ENCODE measurements around the gene ARHGEF7. TPM values are rescaled to one million over a fixed set of nuclear protein-coding genes. Genes with fewer than 3 reads are reported as not detected.

ARHGEF7 gene
- total RNA-seq, 1 donor from 2014 or later = 104 TPM

DNA sequence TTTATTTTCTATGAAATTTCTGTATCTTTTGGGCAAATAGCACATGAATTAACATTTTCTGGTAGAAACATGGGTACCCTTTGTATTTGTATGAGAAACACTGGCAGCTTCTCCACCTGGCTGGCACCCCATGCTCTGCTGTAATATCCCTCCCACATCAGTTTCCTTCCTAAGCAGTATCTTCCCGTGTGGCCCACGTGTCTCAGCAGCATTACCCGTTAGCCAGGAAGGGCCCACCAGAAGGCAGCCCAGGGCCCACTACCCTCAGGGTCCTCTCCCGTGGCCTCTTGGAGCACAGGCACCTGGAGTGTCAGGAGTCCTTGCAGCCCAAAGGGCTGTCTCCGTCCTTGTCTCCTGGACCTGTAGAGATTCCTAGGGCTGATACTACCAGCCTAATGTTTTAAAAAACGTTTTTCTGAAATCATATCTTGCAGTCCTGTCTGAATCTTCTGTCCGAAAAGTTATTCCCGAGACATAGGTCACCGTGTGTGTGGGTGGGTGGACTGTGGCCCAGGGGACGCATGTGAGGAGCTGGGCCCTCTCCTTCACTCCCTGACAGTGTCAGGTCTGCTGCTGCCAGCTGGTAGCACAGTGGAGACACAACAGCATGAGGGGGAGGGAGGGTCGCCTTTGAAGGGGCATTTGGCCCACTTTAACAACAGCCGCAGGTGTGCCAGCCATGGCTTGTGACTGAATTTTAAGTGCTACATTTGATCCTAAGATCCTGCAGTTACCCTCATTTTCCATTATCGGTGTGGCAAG, 183.3 kb downstream of the ARHGEF7 start:
- no peak for DNase-seq (ENCODE audit: low spot score)

DNA sequence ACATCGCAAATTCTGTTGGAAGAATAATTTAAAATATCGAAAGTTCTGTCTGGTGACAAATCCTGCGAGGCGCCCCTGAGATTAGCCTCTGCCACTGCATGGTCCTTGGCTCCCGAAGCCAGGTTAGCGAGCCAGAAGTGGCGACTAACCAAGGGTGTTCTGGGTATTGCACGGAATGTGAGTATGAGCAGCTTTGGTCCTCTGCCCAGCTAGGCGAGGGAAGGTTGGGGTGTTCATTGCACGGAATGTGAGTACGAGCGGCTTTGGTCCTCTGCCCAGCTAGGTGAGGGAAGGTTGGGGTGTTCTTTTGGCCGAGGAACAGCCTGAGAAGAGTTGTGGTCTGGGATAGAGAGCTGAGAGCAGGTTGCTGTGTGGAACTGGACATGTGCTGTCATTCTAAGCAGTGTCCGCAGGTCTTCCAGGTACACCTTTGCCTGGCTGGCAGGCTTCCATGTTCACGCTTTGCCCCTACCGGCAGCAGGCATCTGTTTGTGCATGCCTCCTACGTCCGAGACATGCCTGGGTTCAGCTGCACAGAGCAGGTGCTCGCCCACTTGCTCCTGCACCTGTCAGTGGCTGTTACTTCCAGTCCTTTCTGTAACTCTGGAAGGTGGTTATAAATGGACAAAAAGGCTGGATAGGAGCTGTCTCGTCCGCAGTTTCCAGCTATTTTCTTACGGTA, 187.1 kb downstream of the ARHGEF7 start:
- DNase-seq (ENCODE audit: low spot score) = peak; percentile 70

DNA sequence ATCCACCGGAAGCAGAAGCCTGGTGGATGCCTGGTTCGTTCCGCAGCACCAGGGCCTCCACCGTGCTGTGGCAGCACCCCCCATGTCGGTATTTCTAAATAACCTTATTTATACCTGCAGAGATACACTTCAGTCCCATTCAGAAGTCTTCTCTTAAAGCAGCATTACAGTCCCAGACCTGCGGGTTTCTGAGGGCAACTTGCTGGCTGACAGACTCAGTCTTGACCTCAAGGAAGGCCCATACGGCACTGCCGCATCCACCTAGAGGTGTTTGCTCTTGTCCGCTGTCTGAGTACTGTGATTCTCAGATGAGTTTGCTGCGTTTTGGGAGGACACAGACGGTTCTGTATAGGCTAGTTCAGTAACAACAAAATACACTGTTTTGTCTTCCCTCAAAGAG, 188.4 kb downstream of the ARHGEF7 start:
- DNase-seq (ENCODE audit: low spot score) = no peak

DNA sequence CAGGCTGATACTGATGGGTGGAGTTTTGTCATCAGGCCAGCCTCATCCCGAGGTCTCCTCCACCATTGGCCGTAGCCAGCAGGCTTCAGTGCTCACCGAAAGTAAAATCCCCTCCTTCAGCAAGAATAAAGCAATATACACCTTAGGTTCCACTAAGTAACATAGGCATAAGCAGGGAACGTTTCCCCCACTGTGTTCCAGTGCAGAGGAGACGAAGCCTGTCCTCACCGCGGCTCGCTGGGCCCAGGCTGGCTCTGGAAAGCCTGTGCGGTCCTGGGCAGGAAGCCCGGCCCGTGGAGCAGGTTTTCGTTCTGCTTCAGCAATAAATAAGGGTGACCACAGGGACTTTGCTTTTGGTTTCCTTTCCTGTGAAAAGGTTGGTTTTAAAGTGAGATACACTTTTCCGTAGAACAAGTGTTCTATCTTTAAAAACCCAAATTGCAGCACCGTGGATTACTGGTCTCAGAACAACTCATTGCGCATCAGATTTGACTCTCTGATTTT, 189.0 kb downstream of the ARHGEF7 start:
- no peak for DNase-seq (ENCODE audit: low spot score)

DNA sequence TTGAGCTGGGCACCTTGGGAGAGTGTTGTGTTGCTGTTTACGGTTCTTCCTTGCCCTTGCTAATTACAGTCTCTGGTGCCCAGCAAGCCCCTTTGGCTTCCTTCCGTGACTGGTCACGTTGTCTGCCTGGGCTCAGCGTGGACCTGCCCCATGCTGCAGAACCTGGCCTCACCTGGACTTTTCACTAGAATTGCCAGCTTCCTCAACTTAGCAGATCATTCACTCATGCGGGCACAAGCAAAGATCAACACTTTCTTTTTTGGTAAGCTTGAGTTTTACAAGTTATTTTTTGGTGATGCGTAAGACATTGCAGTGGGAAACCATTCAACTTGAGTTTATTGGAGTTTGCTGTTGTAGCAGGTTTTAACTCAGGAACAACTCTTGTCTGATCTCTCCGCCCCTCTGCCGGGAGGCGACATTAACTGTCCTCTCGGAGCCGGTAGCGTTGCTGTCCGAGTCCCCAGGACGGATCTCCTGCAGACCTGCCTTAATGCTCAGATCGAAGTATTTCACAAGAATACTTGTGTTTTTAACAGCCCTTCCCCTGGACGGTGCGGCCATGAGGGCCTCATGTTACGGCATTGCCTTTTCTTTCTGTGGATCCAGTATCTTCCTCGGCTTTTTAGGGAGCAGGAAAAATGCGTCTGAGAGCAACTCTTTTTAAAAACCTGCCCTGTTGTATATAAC, 189.6 kb downstream of the ARHGEF7 start:
- no peak for DNase-seq (ENCODE audit: low spot score)

DNA sequence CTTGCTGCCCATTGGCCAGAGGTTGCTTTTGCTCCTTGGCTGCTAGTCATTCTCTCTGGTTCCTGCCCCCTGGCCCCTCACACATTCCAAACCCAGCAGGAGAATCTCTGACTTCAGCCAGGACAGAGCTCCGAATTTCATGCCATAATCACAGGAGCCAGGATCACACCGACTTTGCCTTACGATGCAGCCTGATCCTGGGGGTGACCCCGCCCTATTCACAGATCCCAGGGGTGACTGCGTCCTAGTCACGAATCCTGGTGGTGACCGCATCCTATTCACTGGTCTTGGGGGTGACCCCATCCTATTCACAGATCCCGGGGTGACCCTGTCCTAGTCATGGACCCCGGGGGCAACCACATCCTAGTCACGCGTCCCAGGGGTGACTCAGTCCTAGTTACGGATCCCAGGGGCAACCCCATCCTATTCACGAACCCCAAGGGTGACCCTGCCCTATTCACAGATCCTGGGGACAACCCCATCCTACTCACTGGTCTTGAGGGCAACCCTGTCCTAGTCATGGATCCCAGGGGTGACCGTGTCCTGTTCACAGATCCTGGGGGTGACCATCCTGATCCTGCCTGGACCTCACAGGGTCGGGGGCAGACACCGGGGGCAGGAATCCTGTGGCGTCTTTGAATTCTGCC, 198.0 kb downstream of the ARHGEF7 start:
- no peak for DNase-seq (ENCODE audit: low spot score)

DNA sequence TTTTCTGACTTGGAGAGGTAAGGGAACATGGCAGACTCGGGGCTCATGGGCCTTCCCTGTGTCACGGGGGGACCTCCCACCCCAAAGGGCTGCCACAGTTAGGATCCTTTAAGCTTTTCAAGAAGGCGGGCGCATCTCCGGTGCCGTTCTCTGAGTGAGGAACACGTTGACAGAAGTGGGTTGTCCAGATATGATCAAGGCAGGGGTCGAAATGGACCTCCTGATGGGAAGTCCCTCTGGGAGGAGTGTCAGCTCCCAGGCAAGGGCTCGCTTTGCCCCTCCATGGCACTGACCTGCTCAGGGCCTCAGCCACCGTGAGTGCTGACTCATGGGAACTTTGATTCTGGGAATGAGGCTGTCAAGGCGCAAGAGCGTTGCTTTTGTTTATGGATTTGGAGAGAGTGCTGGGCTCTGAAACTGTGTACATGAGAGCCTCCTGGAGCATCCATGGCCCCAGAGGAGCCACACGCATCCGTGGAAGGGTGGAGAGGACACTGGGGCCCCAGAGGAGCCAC, 198.9 kb downstream of the ARHGEF7 start:
- no peak for DNase-seq (ENCODE audit: low spot score)

DNA sequence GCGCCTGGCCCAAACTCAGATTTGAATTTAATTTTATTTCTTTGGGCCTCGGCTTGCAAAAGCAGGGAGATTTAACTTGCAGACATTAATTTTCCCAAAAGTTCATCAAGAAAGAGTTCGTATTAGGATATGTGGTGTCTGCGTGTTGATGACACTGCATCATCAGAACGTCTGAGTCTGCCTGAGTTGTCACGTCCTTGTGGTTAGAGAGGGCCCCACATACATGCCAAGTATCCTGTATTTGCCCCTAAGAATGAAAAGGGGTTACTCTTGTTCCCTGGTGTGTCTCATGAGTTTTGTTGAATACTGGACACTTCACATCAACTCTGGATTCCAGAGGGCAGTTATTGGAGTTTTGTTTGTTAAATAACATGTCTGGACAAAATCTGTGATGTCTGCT, 199.7 kb downstream of the ARHGEF7 start:
- DNase-seq (ENCODE audit: low spot score) = no peak

DNA sequence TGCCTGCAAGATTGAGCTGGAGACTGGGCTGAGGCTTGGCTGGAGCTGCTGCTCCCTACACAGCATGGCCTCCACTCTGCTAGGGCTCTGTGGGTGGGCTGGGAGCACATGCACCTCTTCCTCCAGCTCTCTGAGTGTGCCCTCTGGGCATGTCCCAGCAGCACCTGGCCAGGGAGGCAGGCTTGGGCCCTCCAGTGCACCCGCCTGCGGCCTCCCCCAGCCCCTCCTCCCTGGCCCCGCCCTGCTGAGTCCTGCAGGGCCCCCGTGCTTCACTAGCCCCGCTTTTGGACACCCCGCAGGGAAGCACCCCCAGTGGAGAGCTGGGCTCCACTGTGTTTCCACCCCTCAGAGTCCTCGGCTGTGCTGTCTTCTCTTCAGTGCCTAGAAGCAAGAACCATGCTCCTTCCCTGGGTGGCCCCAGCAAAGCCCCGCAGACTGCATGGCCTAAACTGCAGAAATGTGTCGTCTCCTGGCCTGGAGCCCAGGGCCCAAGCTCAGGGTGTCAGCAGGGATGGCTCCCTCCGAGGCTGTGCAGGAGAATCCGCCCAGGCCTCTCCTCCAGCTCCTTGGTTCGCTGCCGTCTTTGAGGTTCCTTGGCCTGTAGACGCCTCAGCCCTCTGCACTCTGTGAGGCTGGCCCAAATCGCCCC, 200.4 kb downstream of the ARHGEF7 start:
- DNase-seq (ENCODE audit: low spot score) = peak; percentile 35

DNA sequence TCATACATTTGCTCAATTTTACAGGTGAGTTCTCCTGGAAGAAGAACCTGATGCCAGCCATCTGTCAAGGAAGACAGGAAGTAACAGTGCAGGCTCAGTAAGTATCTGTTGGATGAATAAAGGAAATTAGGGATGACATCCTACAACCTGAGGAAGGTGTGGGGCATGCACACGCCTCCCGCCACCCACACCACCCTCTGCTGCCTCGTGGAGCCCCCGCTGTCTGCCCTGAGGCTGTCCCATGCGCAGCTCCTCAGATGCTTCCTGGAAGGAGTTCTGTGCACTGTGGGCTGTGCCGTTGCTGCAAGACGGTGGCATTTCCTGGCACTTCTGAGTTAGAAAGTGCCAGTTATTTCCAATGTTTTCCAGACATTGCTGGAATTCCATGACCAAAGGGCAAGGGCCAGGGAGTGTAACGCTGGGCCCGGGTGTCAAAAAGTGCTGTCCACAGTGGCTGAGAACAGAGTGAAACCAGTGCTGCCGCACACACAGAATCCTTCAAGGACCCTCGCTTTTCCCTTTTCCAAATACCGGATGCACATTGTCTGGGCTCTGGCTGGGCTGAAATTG, 201.1 kb downstream of the ARHGEF7 start:
- peak; percentile 23 for DNase-seq (ENCODE audit: low spot score)

DNA sequence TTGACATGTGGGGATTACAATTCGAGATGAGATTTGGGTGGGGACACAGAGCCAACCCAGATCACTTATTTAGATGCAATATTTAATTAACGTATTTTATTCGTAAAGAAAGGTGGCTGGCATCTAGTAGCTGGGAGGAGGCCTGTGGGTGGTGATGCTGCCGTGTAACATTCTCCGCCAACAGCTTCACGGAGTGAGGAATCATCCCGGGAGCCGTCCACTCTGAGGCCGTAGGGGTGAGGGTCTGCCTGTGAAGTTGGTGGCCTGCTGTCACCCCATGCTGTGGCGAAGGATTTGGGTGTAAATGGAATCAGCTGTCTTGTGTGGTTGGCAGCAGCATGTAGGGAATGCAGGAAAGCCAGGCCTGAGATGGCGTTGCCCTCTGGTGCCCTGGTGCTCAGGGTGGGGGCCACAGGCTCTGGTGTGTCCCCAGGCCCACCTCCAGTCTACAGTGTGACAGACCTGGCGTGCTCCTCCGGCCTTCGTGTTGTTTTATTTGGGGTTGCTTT, 202.0 kb downstream of the ARHGEF7 start:
- DNase-seq (ENCODE audit: low spot score) = peak; percentile 24

DNA sequence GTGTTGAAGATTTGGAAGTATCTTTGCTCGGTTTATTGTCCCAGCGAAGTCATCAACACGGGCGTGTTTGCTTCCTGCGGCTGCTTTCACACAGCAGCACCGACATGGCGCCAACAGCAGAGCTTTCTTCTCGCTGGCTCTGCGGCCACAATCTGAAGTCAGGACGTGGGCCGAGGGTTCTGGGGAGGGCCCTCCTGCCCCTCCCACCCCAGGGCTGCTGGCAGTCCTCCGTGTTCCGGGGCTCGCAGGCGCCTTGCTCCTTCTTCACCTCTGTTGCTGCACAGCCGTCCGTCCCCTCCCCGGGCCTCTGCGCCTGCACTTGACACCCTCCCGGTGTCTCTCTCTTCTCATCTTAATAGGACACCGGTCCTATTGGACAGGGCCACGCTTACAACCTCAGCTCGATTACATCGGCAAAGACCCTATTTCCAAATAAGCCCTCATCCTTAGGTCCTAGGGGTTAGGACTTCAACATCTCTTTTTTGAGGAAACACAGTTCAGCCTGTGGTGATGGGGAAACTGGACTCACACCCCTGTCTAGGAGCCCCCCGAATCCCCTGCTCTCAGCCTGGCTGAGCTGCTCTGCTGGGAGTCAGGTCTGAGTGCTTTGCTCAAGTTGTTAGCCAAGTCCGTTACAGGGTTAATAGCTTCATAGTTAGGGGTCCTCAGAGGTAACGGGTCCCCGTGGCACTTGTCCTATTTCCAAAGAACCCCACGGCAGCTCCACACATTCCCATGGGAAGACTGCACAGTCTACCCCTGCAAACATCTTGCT, 202.6 kb downstream of the ARHGEF7 start:
- peak; percentile 8 for DNase-seq (ENCODE audit: low spot score)

DNA sequence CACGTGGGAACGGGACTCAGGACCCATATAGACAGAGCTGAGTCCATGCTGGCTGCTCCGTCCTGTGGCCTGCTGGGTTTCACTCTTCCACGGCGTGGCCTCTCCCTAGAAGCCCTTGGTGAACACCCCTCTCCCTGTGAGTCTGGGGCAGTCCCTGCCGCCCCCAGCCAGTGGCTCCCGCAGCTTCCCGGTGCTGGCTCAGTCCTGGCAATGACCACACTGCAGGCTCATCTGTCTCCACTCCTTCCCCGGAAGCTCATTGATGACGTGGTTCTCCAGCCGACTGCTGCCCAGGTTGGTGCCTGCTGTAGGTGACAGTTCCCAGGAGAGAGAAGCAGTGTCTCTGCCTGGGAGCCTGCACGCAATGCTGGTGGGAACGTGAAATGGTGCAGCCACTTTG, 203.3 kb downstream of the ARHGEF7 start:
- DNase-seq (ENCODE audit: low spot score) = peak; percentile 35

DNA sequence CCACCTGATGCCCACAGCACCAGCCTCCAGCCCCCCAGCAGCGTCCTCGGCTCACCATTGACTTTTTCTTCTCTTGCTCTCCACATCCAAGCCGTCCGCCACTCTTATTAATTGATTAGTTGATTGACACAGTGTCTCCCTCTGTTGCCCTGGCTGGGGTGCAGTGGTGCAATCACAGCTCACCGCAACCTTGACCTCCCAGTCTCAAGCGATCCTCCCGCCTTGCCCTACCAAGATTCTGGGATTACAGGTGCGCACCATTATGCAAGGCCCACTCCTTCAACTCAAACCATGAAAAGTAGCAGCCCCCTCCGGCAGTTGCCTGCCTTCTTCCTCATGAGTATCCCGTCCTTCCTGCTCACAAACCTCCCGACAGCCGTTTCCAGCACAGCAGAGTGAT, 204.4 kb downstream of the ARHGEF7 start:
- peak; percentile 13 for DNase-seq (ENCODE audit: low spot score)

DNA sequence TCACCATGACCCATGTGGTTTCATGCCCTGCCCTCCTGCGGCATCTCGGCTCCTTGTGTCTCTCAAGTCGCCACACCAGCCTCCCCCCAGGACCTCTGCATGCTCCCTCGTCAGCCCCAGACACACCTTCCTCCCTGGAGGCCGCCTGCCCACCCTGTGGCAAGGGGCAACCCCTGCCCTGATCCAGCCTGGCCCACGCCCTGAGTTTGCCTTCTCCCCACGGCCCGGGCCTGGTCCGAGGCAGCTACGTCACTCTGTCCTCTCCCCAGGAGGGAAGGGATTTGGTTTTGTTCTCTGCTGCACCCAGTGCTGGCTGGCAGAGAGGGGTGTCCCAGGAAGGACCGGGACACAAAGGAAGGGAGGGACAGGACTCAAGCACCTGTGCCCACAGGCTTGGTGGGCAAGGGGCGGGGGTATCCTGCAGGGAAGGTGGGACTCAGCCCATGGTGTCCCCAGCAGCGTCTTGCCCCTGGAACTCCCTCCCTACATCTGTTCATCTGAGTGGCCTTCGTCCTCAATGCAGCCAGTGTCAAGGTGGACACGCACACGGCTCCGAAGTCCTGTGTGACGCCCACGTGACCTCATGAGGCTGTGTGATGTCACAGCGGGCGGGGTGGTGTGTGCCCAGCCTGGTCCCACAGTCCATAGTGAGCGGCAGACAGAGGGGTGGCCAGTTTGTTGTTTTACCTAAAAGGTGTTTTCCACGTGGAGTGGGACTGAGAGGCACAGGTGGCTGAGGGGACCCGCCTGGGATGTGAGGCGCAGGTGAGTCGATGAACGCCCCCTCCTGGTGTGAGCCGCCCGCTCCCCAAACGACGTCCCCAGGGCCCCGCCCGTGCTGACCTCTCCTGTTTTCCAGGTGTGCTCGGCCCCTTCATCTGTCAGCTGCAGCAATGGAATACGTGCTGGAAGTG, 205.1 kb downstream of the ARHGEF7 start, which contains the start of gene TEX29:
Gene TEX29 (plus strand): TSS at position 645 of the 914 bp plus-strand sequence. CDS start 249 bp downstream, at position 894.
- peak; percentile 29 for DNase-seq (ENCODE audit: low spot score)

DNA sequence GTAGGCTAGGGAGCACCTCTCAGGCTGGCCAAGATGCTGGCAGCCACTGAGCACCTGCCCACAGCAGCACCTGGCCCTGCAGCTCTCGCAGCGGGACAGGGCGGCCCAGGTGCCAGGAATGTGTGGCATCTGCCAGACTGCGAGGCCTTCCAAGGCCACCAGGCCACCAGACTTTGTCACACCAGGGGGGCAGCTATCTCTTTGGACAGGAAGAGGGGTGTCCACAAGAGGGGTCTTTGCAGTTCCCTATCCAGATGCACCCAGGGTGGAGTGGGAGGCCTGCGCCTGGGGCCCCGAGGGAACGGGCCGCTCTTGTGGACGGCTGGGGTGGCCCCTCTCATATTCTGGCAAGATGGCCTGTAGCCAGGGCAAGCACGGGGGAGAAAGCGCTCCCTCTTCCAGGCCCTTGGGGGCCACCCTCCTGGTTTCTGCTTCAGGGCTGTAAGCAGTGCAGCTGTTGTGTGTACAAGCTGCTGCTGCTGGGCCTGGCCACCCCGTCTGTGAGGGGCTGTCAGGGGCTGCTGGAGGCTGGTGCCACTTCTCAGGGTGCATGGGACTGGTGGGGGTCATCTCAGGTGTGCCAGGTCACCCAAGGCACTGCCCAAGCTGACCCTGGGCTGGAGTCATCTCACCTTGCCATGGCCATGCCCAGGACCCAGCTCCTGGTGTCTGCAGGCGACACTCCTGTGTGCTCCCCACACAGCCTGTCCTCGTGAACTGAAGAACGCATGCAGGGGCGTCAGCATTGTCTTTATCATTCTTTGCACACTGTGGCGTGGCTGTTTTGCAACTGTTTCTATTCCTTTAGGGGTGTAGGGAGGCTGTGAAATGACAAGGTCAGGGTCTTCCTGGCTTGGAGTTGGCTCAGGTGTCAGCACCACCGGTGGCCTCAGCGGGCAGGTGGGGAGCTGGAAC, 207.1 kb downstream of the ARHGEF7 start:
- DNase-seq (ENCODE audit: low spot score) = no peak

DNA sequence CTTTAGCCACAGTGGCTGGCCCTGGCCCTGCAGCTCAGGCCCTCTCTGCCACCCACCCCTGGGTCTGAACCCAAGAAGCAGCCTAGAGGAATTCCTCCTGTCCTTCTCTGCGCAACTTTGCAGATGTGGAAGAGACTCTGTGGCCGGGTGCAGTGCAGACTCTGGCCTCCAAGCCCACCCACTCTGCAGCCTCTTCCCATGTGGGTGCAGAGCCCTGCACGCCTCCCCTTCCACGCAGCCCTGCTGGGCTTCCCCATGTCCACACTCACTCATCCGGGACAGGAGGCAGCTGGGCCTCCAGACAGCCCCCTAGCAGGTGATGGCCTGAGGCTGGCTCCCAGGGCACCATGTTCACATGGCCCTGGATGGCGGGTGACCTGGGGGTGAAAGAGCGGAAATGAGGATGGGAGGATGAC, 207.8 kb downstream of the ARHGEF7 start:
- DNase-seq (ENCODE audit: low spot score) = no peak

DNA sequence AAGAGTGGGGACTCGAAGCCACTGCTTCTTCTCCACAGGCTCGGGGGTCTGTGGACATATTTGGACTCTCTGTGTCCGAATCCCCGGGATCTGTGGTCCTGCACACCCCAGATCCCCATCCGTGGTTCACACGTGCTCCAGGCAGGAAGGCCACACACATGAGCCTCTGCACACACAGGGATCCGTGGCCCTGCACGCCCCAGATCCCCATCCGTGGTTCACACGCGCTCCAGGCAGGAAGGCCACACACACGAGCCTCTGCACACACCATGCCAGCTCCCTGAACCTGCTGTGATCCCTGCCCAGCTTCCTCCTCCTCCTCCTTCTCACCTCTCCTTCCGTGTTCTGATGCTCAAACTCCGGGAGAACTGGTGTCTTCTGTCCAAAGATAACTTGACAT, 208.4 kb downstream of the ARHGEF7 start:
- DNase-seq (ENCODE audit: low spot score) = no peak
